ENCODE measurements around the gene HADHA.
A peak's percentile ranks its signal among the peaks of the same experiment; 100 is the strongest.

DNA sequence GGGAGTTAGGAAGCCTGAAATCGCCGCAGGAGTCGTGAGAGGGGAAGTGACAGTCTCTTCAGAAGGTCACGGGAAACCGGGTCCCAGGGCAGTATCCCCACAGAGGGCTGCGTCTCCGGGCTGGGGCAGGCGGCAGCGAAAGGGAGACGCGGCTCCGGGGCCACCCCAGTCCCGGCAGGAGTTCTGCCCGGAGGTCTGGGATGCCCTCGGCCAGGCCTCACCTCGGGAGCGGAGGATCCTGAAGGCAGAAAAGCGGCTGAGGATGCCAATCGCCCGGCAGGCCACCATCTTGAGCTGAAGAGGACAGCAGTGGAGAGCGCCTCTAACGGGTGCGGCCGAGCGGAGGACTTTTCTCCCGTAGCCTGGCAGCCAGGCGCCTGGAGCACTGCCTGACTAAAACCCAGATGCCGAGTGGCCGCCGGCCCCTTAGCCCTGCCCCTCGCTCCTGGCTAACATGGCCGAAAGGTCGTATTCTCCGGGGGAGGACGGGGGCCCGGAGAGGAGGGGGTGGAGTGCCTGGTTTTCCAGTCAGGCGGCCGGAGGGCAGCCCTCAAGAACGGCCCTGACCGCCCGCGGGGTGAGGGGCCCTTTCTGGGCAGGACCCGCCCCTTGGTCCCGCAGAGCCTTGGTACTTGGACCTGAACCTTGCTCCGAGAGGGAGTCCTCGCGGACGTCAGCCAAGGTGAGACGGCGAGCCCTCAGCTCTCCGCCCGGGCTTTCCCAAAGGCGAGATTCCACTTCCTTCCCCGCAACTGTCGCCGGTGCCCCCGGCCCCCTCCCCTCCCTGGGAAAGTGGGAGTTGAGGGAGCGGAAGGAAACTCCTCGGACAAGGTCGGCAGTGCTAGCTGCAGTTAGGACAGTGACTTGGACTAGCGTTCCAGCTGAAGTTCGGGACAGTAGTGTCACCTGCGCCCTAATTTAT lies at the start of gene HADHA, which contains the start of gene HADHB:
- TF ChIP-seq CTCF (conservative IDR thresholded peaks at IDR 0.05; ENCODE audit: low read depth, low read length): 0 out of 2 replicates have a peak, but pooled peaks have one; percentile 14
- TF ChIP-seq EZH2 (IDR thresholded peaks at IDR 0.05; ENCODE audit: low read length, unreplicated experiment): no peak
- TF ChIP-seq EZH2phosphoT487 (IDR thresholded peaks at IDR 0.05; ENCODE audit: borderline replicate concordance, low read length): no peak
